K562 (cell line): ENCODE data around the gene STX1B. TPM values are rescaled to one million over a fixed set of nuclear protein-coding genes. Genes with fewer than 3 reads are reported as not detected.

Experiments
- ATAC-seq: fragments of 200-7000 bp; cut with Tn5 transposase; 3 replicates; pipeline ENCODE4 v1.9.1; 2020; ENCODE audit warnings: moderate library complexity
- BruUV-seq: library from RNA; stranded (reverse); fragments of 400-500 nt; replicated peaks from 2 replicates; lab custom pipeline; 2021; lab: Mats Ljungman, UMichigan
- CTCF ChIA-PET: fragments of 300-600 bp; formaldehyde crosslinking; extraction: SDS; loops from one replicate; lab custom pipeline; 2021; ENCODE audit warnings: low intra/inter-chr PET ratio; lab: Yijun Ruan, JAX
- POLR2A ChIA-PET: fragments of 300-600, 350-650 bp; sonication (Branson Sonifier 250); formaldehyde crosslinking; extraction: SDS; loops from one replicate; lab custom pipeline; 2021; ENCODE audit warnings: antibody characterized with exemption, inconsistent platforms; lab: Yijun Ruan, JAX
- DNase-seq, 4 experiments: peaks; one replicate each; pipeline versions ENCODE4 v3.0.0 to v3.0.0-alpha.2; 2011 to 2018; ENCODE audit warnings: low spot score in 3 of 4, mixed read lengths in 3 of 4; ENCODE audit errors: extremely low read depth in 1 of 4
- FAIRE-seq: peaks from 2 replicates; lab custom pipeline; 2011; peaks lifted over from hg19 to GRCh38; lab: Jason Lieb, UNC
- H2AFZ ChIP-seq: 2 replicates; pipeline ENCODE4 v1.6.0; 2011; ENCODE audit warnings: low read depth, low read length, control low read depth, inconsistent platforms
- H3K27ac ChIP-seq: fragments of 200-600 bp; 3 replicates; pipeline ENCODE4 v1.8.0; 2011; ENCODE audit warnings: low read depth, mild to moderate bottlenecking, control low read depth, inconsistent platforms, low read length, moderate library complexity, mixed read lengths; ENCODE audit errors: extremely low read depth
- H3K27me3 ChIP-seq, 2 experiments: fragments of 300-600 bp in 1 of 2; 2 replicates in 1 of 2; 3 replicates in 1 of 2; pipeline versions ENCODE4 v1.6.0 to v1.8.0; 2011; ENCODE audit warnings: inconsistent platforms in 2 of 2, low read length in 2 of 2, mild to moderate bottlenecking in 1 of 2, mixed read lengths in 1 of 2, moderate library complexity in 1 of 2; ENCODE audit not compliant: control insufficient read depth in 2 of 2, insufficient read depth in 2 of 2
- H3K36me3 ChIP-seq: fragments of 300-600 bp; 3 replicates; pipeline ENCODE4 v1.8.0; 2011; ENCODE audit warnings: mild to moderate bottlenecking, low read length, inconsistent platforms; ENCODE audit not compliant: control insufficient read depth, insufficient read depth
- H3K4me1 ChIP-seq, 2 experiments: fragments of 200-600 bp in 1 of 2; replicated peaks in 1 of 2; 2 replicates in 1 of 2; 3 replicates in 1 of 2; pipeline versions ENCODE4 v1.5.1 to v1.8.0; 2011; ENCODE audit warnings: inconsistent platforms in 2 of 2, low read length in 2 of 2, mild to moderate bottlenecking in 1 of 2, mixed read lengths in 1 of 2, moderate library complexity in 1 of 2; ENCODE audit not compliant: control insufficient read depth in 2 of 2, insufficient read depth in 2 of 2
- H3K4me2 ChIP-seq: 2 replicates; pipeline ENCODE4 v1.6.1; 2011; ENCODE audit warnings: low read length, control low read depth, inconsistent platforms, mixed read lengths; ENCODE audit not compliant: insufficient read depth
- H3K4me3 ChIP-seq: fragments of 200-600 bp; sonication (generic), shearing (Covaris generic); 2 replicates; pipeline ENCODE4 v1.5.1; 2016; ENCODE audit warnings: control low read depth, inconsistent platforms
- H3K79me2 ChIP-seq: fragments of 200-600 bp; 3 replicates; pipeline ENCODE4 v1.8.0; 2011; ENCODE audit warnings: low read length, inconsistent platforms; ENCODE audit not compliant: control insufficient read depth, insufficient read depth
- H3K9ac ChIP-seq, 2 experiments: 2 replicates each; pipeline versions ENCODE4 v1.6.0 to v1.6.1; 2011; ENCODE audit warnings: low read depth in 2 of 2, low read length in 2 of 2, control low read depth in 1 of 2, inconsistent platforms in 1 of 2, mild to moderate bottlenecking in 1 of 2, mixed read lengths in 1 of 2; ENCODE audit not compliant: insufficient read depth in 1 of 2
- H3K9me1 ChIP-seq: one replicate; pipeline ENCODE4 v1.6.0; 2011; ENCODE audit warnings: inconsistent platforms, mild to moderate bottlenecking, low read length, moderate library complexity; ENCODE audit not compliant: control insufficient read depth, insufficient read depth
- H3K9me3 ChIP-seq: replicated peaks from 2 replicates; pipeline ENCODE4 v1.5.1; 2011; ENCODE audit warnings: low read depth, low read length, inconsistent platforms; ENCODE audit not compliant: control insufficient read depth, insufficient read depth
- H4K20me1 ChIP-seq: replicated peaks from 2 replicates; pipeline ENCODE4 v1.6.1; 2011; ENCODE audit warnings: low read length, inconsistent platforms, mixed read lengths; ENCODE audit not compliant: control insufficient read depth, insufficient read depth
- ARNT ChIP-seq, 2 experiments: fragments of 450-650 bp; IDR thresholded peaks; 2 replicates each; pipeline ENCODE4 v1.6.1; 2016; ENCODE audit warnings: mild to moderate bottlenecking in 1 of 2
- BACH1 ChIP-seq: fragments of 200-800 bp; sonication (Bioruptor generic); IDR thresholded peaks from 2 replicates; pipeline ENCODE4 v1.6.1; 2016; ENCODE audit warnings: missing genetic modification characterization, missing compliant biosample characterization
- BRCA1 ChIP-seq, 2 experiments: fragments of 450-650 bp in 1 of 2; sonication (generic) in 1 of 2; formaldehyde crosslinking in 1 of 2; IDR thresholded peaks; 2 replicates each; pipeline versions ENCODE4 v1.5.0 to v1.6.1; 2017 to 2020; ENCODE audit warnings: mild to moderate bottlenecking in 1 of 2, missing genetic modification reagents in 1 of 2
- ETS2 ChIP-seq: IDR thresholded peaks from 2 replicates; pipeline ENCODE4 v1.6.1; 2016; ENCODE audit warnings: borderline replicate concordance, missing genetic modification characterization, mild to moderate bottlenecking, moderate library complexity, missing compliant biosample characterization; ENCODE audit not compliant: poor library complexity, severe bottlenecking
- HLTF ChIP-seq: fragments of 450-650 bp; IDR thresholded peaks from 2 replicates; pipeline ENCODE4 v1.6.1; 2016
- JUN ChIP-seq, 2 experiments: sonication (generic) in 1 of 2; formaldehyde crosslinking in 1 of 2; IDR thresholded peaks; 2 replicates each; pipeline versions ENCODE4 v1.6.1 to v1.8.0; 2012 to 2022; ENCODE audit warnings: borderline replicate concordance in 2 of 2, mild to moderate bottlenecking in 2 of 2, improper control_type of control experiment in 1 of 2, low read depth in 1 of 2, low read length in 1 of 2, missing genetic modification reagents in 1 of 2
- KAT8 ChIP-seq: fragments of 450-650 bp; IDR thresholded peaks from 2 replicates; pipeline ENCODE4 v1.6.1; 2016; ENCODE audit warnings: low read depth, mild to moderate bottlenecking
- KDM5B ChIP-seq: fragments of 200-600 bp; sonication (generic); IDR thresholded peaks from 2 replicates; pipeline ENCODE4 v1.6.1; 2012; ENCODE audit warnings: low read depth, mild to moderate bottlenecking, moderate library complexity, low read length, control low read depth, inconsistent platforms; ENCODE audit not compliant: insufficient replicate concordance
- MYBL2 ChIP-seq, 2 experiments: fragments of 450-650 bp in 1 of 2; sonication (generic) in 1 of 2; formaldehyde crosslinking in 1 of 2; IDR thresholded peaks; 2 replicates each; pipeline versions ENCODE4 v1.6.1 to v1.8.1; 2017 to 2022; ENCODE audit warnings: borderline replicate concordance in 1 of 2, inconsistent platforms in 1 of 2, low read depth in 1 of 2, mild to moderate bottlenecking in 1 of 2, missing genetic modification reagents in 1 of 2, moderate library complexity in 1 of 2
- NFXL1 ChIP-seq: fragments of 450-650 bp; formaldehyde crosslinking; IDR thresholded peaks from 2 replicates; pipeline ENCODE4 v1.4.0; 2021; ENCODE audit warnings: mild to moderate bottlenecking
- PRMT5 ChIP-seq: sonication (generic); formaldehyde crosslinking; IDR thresholded peaks from 2 replicates; pipeline ENCODE4 v1.5.0; 2020; ENCODE audit warnings: missing genetic modification reagents
- RFX5 ChIP-seq: IDR thresholded peaks from 2 replicates; pipeline ENCODE4 v1.6.1; 2011; ENCODE audit warnings: low read depth, mild to moderate bottlenecking, improper control_type of control experiment, low read length
- TGIF2 ChIP-seq: sonication (generic); formaldehyde crosslinking; IDR thresholded peaks from 2 replicates; pipeline ENCODE4 v1.8.1; 2022; ENCODE audit warnings: mild to moderate bottlenecking, missing genetic modification reagents, moderate library complexity
- ZC3H8 ChIP-seq: fragments of 450-650 bp; IDR thresholded peaks from 2 replicates; pipeline ENCODE4 v1.6.1; 2017
- ZNF324 ChIP-seq: fragments of 250-450 bp; sonication (Bioruptor Pico); IDR thresholded peaks from 2 replicates; pipeline ENCODE4 v1.4.0; 2020; ENCODE audit warnings: mild to moderate bottlenecking
- WGBS: fragments of 100-300 bp; shearing (Covaris generic); methylation state at CpG from one replicate; pipeline ENCODE4 v1.1.6; 2016; ENCODE audit warnings: low coverage, mixed read lengths; ENCODE audit not compliant: insufficient coverage; ENCODE audit errors: missing lambda C conversion rate; 5-methylcytosine and 5-hydroxymethylcytosine counted together
- in situ Hi-C: fragments of 300-500 bp; cut with MboI; formaldehyde crosslinking; loops from 4 replicates; pipeline ENCODE4 v1.15.0; 2018; ENCODE audit warnings: inconsistent platforms, mixed read lengths
- intact Hi-C: fragments of 100-400 bp; cut with micrococcal nuclease; formaldehyde crosslinking; loops from 2 replicates; pipeline ENCODE4 v1.14.2; 2022
- polyA plus RNA-seq, 8 experiments: library from polyadenylated mRNA; depleted of rRNA in 4 of 8; stranded (reverse) in 5 of 8; unstranded in 3 of 8; fragments of >200 nt; fragmentation: Nextera tagmentation in 2 of 8; fragmentation: Illumina TruSeq in 1 of 8; extraction: Ambion mirVana in 2 of 8; extraction: Trizol in 1 of 8; gene quantifications; 2 replicates each; pipeline versions ENCODE4 v1.2.1 to v1.2.3, GENCODE V29; 2011 to 2014; ENCODE audit warnings: inconsistent platforms in 1 of 8, missing spikeins in 1 of 8
- total RNA-seq, 7 experiments: library from RNA; depleted of rRNA in 6 of 7; stranded (reverse); fragments of >200 nt in 6 of 7; fragmentation: Illumina TruSeq in 2 of 7; extraction: Trizol in 2 of 7; gene quantifications; 2 replicates each; pipeline versions ENCODE4 v1.2.1 to v1.2.3, GENCODE V29; 2011 to 2021; ENCODE audit warnings: low replicate concordance in 1 of 7
- TF ChIP-seq, protein P1 (sequence below): fragments of 250-450 bp; sonication (Bioruptor Pico); IDR thresholded peaks from 2 replicates; pipeline ENCODE4 v1.5.0; 2021; ENCODE audit warnings: mild to moderate bottlenecking, borderline replicate concordance
- TF ChIP-seq, protein P2 (sequence below): fragments of 250-450 bp; sonication (Bioruptor Pico); IDR thresholded peaks from 2 replicates; pipeline ENCODE4 v1.8.0; 2022; ENCODE audit warnings: inconsistent platforms

Gene STX1B
- total and polyA plus RNA-seq, 9 of the 15 experiments (the other 6 are each of a cell fraction or from before 2014, with no cell fraction given): 0.07 to 2.5 (median 0.86) TPM

DNA sequence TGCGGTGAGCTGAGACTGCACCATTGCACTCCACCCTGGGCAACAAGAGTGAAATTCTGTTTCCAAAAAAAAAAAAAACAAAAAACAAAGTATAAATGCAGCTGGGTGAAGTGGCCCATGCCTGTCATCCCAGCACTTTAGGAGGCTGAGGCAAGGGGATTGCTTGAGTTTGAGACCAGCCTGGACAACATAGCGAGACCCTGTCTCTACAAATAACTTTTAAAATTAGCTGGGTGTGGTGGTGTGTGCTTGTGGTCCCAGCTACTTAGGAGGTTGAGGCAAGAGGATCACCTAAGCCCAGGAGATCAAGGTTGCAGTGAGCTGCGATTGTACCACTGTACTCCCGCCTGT, 12.8 kb upstream of the STX1B start:
- in situ Hi-C loops: no loop called here
- H3K36me3 ChIP-seq: no peaks in the 10 kb centered on the region
- ChIA-PET POLR2A (interaction anchor here (0.6 to 2.7 kb wide), 7 partner anchors 11 to 452 kb away, joined by 3 to 9 read pairs (median 3); partner anchors contain the start of genes FUS and PYCARD), CTCF (interaction anchor here (0.6 kb wide), 1 partner anchor 94 kb away, joined by 3 read pairs; no protein-coding TSS in a partner anchor)
- H3K27me3 ChIP-seq: no peaks in the 10 kb centered on the region
- H2AFZ ChIP-seq: no peak overlapping the region
- no peaks in the 10 kb centered on the region for H3K79me2 ChIP-seq
- H3K9ac ChIP-seq: no peak overlapping the region
- intact Hi-C loops: no loop called here
- ATAC-seq: no peak
- H3K9me1 ChIP-seq: no peaks in the 10 kb centered on the region
- H3K4me1 ChIP-seq: peaks cover 10 to 13% of the 10 kb centered on the region in 2 experiments; a peak in 3 of 5 replicates
- no peak overlapping the region for H3K4me2 ChIP-seq
- DNase-seq: no peak
- no peak for FAIRE-seq
- 85% methylated on average over 4 of the region's 4 CpGs for WGBS
- BruUV-seq: no TSS peak
- H3K4me3 ChIP-seq: no peak overlapping the region
- no peak for TF ChIP-seq ETS2 (tag)
- no peak for TF ChIP-seq TGIF2 (CRISPR knock-in tag)
- TF ChIP-seq KAT8: no peak
- TF ChIP-seq, protein P1, sequence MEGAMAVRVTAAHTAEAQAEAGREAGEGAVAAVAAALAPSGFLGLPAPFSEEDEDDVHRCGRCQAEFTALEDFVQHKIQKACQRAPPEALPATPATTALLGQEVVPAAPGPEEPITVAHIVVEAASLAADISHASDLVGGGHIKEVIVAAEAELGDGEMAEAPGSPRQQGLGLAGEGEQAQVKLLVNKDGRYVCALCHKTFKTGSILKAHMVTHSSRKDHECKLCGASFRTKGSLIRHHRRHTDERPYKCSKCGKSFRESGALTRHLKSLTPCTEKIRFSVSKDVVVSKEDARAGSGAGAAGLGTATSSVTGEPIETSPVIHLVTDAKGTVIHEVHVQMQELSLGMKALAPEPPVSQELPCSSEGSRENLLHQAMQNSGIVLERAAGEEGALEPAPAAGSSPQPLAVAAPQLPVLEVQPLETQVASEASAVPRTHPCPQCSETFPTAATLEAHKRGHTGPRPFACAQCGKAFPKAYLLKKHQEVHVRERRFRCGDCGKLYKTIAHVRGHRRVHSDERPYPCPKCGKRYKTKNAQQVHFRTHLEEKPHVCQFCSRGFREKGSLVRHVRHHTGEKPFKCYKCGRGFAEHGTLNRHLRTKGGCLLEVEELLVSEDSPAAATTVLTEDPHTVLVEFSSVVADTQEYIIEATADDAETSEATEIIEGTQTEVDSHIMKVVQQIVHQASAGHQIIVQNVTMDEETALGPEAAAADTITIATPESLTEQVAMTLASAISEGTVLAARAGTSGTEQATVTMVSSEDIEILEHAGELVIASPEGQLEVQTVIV (CRISPR knock-in tag): no peak
- TF ChIP-seq BACH1: no peak
- TF ChIP-seq NFXL1 (CRISPR knock-in tag): no peak
- no peak for TF ChIP-seq JUN (IDR thresholded peaks at IDR 0.05; ENCODE audit: borderline replicate concordance, low read depth, low read length)
- no peak for TF ChIP-seq JUN (CRISPR knock-in tag; IDR thresholded peaks at IDR 0.05; ENCODE audit: borderline replicate concordance)
- no peak for TF ChIP-seq ARNT (IDR thresholded peaks at IDR 0.05)
- TF ChIP-seq MYBL2 (IDR thresholded peaks at IDR 0.05; ENCODE audit: low read depth): no peak
- TF ChIP-seq MYBL2 (CRISPR knock-in tag; IDR thresholded peaks at IDR 0.05; ENCODE audit: borderline replicate concordance): no peak
- TF ChIP-seq HLTF: no peak
- TF ChIP-seq BRCA1 (IDR thresholded peaks at IDR 0.05): no peak
- TF ChIP-seq BRCA1 (CRISPR knock-in tag; IDR thresholded peaks at IDR 0.05): no peak
- no peak for TF ChIP-seq KDM5B
- TF ChIP-seq PRMT5 (CRISPR knock-in tag): no peak
- no peak for TF ChIP-seq RFX5
- TF ChIP-seq ZNF324: no peak
- TF ChIP-seq ZC3H8: no peak
- TF ChIP-seq, protein P2, sequence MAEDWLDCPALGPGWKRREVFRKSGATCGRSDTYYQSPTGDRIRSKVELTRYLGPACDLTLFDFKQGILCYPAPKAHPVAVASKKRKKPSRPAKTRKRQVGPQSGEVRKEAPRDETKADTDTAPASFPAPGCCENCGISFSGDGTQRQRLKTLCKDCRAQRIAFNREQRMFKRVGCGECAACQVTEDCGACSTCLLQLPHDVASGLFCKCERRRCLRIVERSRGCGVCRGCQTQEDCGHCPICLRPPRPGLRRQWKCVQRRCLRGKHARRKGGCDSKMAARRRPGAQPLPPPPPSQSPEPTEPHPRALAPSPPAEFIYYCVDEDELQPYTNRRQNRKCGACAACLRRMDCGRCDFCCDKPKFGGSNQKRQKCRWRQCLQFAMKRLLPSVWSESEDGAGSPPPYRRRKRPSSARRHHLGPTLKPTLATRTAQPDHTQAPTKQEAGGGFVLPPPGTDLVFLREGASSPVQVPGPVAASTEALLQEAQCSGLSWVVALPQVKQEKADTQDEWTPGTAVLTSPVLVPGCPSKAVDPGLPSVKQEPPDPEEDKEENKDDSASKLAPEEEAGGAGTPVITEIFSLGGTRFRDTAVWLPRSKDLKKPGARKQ (CRISPR knock-in tag): no peak
- TF ChIP-seq, all 486 proteins: peak for 0
- no peaks in the 10 kb centered on the region for H3K9me3 ChIP-seq
- H3K27ac ChIP-seq: no peak overlapping the region
- H4K20me1 ChIP-seq: no peaks in the 10 kb centered on the region
